ENCODE measurements around the gene ERAS. TPM values are rescaled to one million over a fixed set of nuclear protein-coding genes. Genes with fewer than 3 reads are reported as not detected.

The ERAS gene
- total RNA-seq, 2 donors from 2014 or later = not detected

DNA sequence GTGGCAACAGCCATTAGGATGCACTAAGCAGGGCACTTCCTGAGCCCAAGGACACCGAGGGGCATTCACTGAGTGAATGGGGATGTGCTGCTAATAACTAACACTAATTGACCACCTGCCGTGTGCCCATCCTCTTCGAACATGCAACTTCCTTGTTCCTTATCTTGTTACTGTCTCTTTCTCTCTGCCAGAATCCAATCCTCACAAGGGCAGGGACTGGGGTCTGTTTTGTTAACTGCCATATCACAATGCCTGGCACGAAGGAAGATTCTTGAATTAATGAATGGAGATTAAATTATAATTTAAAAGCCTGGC, 1.3 kb downstream of the ERAS start:
- Histone ChIP-seq H3K9me3 (no peaks in the 10 kb centered on the region), H3K36me3 (no peaks in the 10 kb centered on the region), H3K4me1 (ENCODE audit: control insufficient read depth in 1 of 2, low read depth in 2 of 2) (no peaks in the 10 kb centered on the region), H3K4me3 (no peak overlapping the region), H3K27ac (no peak overlapping the region), H3K27me3 (replicated peaks; ENCODE audit: insufficient read depth) (no peaks in the 10 kb centered on the region)
- DNase-seq (ENCODE audit: low spot score) (no peak), ATAC-seq (ENCODE audit: insufficient number of reproducible peaks, low FRiP score, low read depth) (no peak)
- TF ChIP-seq, protein P1, sequence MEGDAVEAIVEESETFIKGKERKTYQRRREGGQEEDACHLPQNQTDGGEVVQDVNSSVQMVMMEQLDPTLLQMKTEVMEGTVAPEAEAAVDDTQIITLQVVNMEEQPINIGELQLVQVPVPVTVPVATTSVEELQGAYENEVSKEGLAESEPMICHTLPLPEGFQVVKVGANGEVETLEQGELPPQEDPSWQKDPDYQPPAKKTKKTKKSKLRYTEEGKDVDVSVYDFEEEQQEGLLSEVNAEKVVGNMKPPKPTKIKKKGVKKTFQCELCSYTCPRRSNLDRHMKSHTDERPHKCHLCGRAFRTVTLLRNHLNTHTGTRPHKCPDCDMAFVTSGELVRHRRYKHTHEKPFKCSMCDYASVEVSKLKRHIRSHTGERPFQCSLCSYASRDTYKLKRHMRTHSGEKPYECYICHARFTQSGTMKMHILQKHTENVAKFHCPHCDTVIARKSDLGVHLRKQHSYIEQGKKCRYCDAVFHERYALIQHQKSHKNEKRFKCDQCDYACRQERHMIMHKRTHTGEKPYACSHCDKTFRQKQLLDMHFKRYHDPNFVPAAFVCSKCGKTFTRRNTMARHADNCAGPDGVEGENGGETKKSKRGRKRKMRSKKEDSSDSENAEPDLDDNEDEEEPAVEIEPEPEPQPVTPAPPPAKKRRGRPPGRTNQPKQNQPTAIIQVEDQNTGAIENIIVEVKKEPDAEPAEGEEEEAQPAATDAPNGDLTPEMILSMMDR (IDR thresholded peaks at IDR 0.05) = no peak

DNA sequence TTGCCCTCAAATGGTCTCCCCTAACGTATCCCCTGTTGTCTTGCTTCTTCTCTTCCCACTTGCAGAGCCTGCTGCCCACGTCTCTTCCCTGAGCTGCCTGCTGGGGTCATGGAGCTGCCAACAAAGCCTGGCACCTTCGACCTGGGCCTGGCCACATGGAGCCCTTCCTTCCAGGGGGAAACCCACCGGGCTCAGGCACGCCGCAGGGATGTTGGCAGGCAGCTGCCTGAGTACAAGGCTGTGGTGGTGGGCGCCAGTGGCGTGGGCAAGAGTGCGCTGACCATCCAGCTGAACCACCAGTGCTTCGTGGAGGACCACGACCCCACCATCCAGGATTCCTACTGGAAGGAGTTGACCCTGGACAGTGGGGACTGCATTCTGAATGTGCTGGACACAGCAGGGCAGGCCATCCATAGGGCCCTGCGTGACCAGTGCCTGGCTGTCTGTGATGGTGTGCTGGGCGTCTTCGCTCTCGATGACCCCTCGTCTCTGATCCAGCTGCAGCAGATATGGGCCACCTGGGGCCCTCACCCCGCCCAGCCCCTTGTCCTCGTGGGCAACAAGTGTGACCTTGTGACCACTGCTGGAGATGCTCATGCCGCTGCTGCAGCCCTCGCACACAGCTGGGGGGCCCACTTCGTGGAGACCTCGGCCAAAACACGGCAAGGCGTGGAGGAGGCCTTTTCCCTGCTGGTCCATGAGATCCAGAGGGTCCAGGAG, 2.9 kb downstream of the ERAS start:
- Histone ChIP-seq H3K36me3 (no peaks in the 10 kb centered on the region), H3K4me1 (ENCODE audit: control insufficient read depth in 1 of 2, low read depth in 2 of 2) (no peaks in the 10 kb centered on the region), H3K27me3 (replicated peaks; ENCODE audit: insufficient read depth) (no peaks in the 10 kb centered on the region), H3K4me3 (no peak overlapping the region), H3K9me3 (no peaks in the 10 kb centered on the region), H3K27ac (no peak overlapping the region)
- DNase-seq (ENCODE audit: low spot score) = no peak
- TF ChIP-seq, protein P1 (IDR thresholded peaks at IDR 0.05) = no peak
- ATAC-seq (ENCODE audit: insufficient number of reproducible peaks, low FRiP score, low read depth) = no peak

DNA sequence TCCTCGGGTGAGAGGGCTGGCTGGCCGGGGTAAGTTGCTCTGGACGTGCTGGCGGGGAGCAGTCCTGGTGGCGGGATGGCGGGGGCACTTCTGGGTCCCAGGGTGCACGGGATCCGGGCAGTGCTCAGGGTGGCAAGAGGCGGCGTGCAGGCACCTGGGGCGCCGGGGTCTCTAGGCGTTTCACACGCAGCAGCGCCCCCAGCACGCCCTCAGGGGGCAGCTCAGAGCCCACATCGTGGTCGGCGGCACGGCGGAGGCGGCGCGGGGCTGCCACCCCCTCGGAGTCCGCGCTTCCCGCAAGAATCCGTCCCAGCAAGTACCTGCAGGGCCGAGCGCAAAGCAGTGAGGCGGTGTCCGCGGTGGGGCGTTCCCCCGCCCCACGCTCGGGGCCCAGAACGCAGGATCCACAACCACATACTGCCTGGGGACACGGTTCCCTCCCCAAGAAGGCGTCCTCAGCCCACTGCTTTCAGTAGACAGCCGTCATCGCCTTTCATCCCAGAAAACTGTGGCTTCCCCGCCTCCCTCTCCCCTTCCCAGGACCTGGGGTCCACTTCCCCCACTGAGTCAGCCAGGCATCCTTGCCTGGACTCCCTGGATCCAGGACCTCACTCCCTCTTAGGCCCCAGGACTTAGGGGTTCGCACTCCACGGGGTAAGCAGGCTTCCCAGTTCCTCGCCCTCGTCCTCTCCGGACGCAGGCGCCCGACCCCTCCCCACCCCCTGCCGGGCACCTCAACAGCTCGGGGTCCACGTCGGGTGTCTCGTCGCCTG, 5.0 kb downstream of the ERAS start:
- no peaks in the 10 kb centered on the region for H3K27me3 ChIP-seq (replicated peaks; ENCODE audit: insufficient read depth)
- H3K27ac ChIP-seq = no peak overlapping the region
- H3K4me1 ChIP-seq (ENCODE audit: control insufficient read depth in 1 of 2, low read depth in 2 of 2) = peaks cover 0 to 5% of the 10 kb centered on the region in 2 donors
- TF ChIP-seq, protein P1 (IDR thresholded peaks at IDR 0.05) = no peak
- no peak for DNase-seq (ENCODE audit: low spot score)
- H3K36me3 ChIP-seq = no peaks in the 10 kb centered on the region
- no peak for ATAC-seq (ENCODE audit: insufficient number of reproducible peaks, low FRiP score, low read depth)
- no peak overlapping the region for H3K4me3 ChIP-seq
- no peaks in the 10 kb centered on the region for H3K9me3 ChIP-seq

DNA sequence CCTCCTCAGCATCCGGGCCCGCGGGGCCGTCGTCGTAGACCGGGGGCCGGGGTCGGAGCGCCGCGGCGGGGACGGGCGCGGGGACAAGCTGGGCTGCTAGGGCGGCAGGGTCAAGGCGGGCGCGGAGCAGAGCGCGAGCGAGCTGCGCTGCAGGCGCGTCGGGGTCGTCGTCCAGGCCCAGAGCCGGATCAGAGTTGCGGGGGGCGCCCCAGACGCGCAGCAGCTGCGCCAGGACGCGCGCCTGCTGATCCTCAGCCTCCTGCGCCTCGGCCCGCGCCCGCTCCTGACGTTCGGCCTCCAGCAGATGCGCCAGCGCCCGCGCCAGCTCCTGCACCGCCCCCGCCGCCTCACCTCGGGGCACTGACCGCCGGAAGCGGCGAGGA, 5.6 kb downstream of the ERAS start:
- Histone ChIP-seq H3K36me3 (no peaks in the 10 kb centered on the region), H3K4me1 (ENCODE audit: control insufficient read depth in 1 of 2, low read depth in 2 of 2) (peaks cover 0 to 5% of the 10 kb centered on the region in 2 donors), H3K27me3 (replicated peaks; ENCODE audit: insufficient read depth) (no peaks in the 10 kb centered on the region), H3K27ac (no peak overlapping the region), H3K9me3 (no peaks in the 10 kb centered on the region), H3K4me3 (no peak overlapping the region)
- TF ChIP-seq, protein P1 (IDR thresholded peaks at IDR 0.05) = no peak
- DNase-seq (ENCODE audit: low spot score) (no peak), ATAC-seq (ENCODE audit: insufficient number of reproducible peaks, low FRiP score, low read depth) (no peak)

DNA sequence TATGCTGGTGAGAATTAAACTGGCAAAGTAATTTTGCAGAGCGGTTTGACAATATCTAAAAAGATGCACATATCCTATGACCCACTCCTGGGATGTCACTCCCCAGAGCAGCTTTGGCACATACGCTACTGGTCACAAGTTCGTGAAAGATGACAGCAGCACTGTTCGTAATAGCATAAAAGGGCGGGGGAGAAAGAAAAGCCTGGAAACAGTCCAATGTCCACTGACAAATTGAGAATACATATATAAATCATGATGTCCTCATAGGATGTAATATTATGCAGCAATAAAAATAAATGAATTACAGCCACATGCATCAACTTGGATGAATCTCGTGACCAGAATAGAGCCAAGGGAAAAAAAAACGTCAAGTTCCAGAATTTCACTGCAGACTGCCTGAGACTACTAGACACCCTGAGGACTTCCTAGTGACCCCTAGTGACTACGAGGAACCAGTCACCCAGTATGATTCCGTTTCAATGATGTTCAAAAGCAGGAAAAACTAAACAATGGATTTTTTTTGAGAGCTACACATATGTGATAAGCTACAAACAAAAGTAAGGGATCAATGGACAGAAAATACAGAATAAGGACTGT, 7.3 kb downstream of the ERAS start:
- H3K9me3 ChIP-seq = no peaks in the 10 kb centered on the region
- no peak for ATAC-seq (ENCODE audit: insufficient number of reproducible peaks, low FRiP score, low read depth)
- no peak overlapping the region for H3K27ac ChIP-seq
- no peaks in the 10 kb centered on the region for H3K36me3 ChIP-seq
- peaks cover 0 to 5% of the 10 kb centered on the region in 2 donors for H3K4me1 ChIP-seq (ENCODE audit: control insufficient read depth in 1 of 2, low read depth in 2 of 2)
- no peaks in the 10 kb centered on the region for H3K27me3 ChIP-seq (replicated peaks; ENCODE audit: insufficient read depth)
- no peak for DNase-seq (ENCODE audit: low spot score)
- H3K4me3 ChIP-seq = no peak overlapping the region
- TF ChIP-seq, protein P1 (IDR thresholded peaks at IDR 0.05) = no peak
